ENCODE results near the gene FBXL17.

Gene FBXL17

GRCh38 chr5:107941036-107941435 is 440.9 kb downstream of the FBXL17 start:
- Histone ChIP-seq H4K20me1 (ENCODE audit: insufficient read depth, low read length) (no peaks in the 10 kb centered on the region), H3K4me3 (ENCODE audit: low read length) (no peak overlapping the region), H3K27me3 (ENCODE audit: low read depth, low read length) (no peaks in the 10 kb centered on the region), H3K27ac (ENCODE audit: low read length) (no peak overlapping the region), H3K36me3 (replicated peaks; ENCODE audit: low read depth, low read length) (no peaks in the 10 kb centered on the region), H3K9ac (ENCODE audit: low read length) (no peak overlapping the region), H3K4me1 (ENCODE audit: low read length) (no peaks in the 10 kb centered on the region), H3K79me2 (ENCODE audit: low read length) (no peaks in the 10 kb centered on the region), H3K9me3 (ENCODE audit: insufficient read depth, low read length) (no peaks in the 10 kb centered on the region), H2AFZ (ENCODE audit: low read depth, low read length) (no peak overlapping the region), H3K4me2 (ENCODE audit: low read length) (no peak overlapping the region)
- TF ChIP-seq EZH2phosphoT487 (IDR thresholded peaks at IDR 0.05; ENCODE audit: low read depth) (no peak), CTCF (IDR thresholded peaks at IDR 0.05; ENCODE audit: low read depth, low read length) (no peak)

DNA sequence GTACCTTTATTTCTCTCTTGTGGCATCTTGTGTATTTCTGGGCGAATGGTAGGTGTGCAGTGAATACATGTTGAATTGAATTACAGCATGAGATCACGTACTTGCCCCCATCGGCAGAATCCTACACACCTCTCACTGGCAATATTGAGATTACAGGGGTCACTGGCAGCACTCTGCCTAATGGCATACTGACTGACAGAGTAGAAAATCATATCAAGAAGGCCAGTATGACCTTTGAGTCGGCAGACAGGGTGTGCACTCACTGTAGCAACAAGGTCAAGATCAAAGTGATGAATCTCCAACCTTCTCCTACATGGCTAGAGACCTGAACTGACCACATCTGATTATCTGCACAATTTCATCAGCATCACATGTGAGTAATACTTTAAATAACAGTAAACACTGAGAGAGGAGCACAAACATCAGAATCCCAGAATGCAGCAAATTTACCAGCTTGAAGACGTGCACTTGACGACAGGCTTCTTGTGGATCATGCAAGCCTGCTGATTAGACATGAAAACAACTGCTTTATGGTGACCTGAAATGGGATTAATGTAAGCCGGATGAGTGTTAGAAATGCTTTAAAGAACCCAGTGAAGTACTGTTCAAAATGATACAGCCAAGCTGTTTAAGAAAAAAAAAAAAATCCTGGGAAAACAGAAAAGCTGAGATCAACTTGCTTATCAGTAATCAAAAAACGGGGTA is 444.1 kb downstream of the FBXL17 start:
- H3K4me3 ChIP-seq (ENCODE audit: low read length): no peak overlapping the region
- no peaks in the 10 kb centered on the region for H4K20me1 ChIP-seq (ENCODE audit: insufficient read depth, low read length)
- H2AFZ ChIP-seq (ENCODE audit: low read depth, low read length): no peak overlapping the region
- H3K79me2 ChIP-seq (ENCODE audit: low read length): no peaks in the 10 kb centered on the region
- H3K4me2 ChIP-seq (ENCODE audit: low read length): no peak overlapping the region
- no peaks in the 10 kb centered on the region for H3K9me3 ChIP-seq (ENCODE audit: insufficient read depth, low read length)
- TF ChIP-seq EZH2phosphoT487 (IDR thresholded peaks at IDR 0.05; ENCODE audit: low read depth) (no peak), CTCF (IDR thresholded peaks at IDR 0.05; ENCODE audit: low read depth, low read length) (no peak)
- H3K36me3 ChIP-seq (replicated peaks; ENCODE audit: low read depth, low read length): no peaks in the 10 kb centered on the region
- H3K9ac ChIP-seq (ENCODE audit: low read length): no peak overlapping the region
- no peak overlapping the region for H3K27ac ChIP-seq (ENCODE audit: low read length)
- no peaks in the 10 kb centered on the region for H3K4me1 ChIP-seq (ENCODE audit: low read length)
- no peaks in the 10 kb centered on the region for H3K27me3 ChIP-seq (ENCODE audit: low read depth, low read length)

DNA sequence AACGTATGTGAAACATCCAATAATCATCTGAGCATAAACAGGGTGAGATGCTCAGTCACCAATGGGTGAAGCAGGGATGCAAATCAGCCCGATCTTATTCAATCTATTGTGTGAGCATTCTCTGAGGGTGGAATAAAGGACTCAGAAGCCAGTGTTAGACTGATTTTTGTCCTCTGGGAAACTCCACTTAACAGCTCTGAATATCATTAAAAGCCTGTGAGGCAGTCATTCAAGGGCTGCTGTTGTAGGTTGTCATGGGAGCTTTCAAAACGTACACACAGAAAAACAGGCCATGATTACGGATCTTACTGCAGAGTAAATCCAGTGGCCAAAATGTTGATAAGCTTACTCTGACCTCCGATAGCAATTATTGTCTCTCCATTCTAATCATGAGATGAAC is 444.7 kb downstream of the FBXL17 start:
- H4K20me1 ChIP-seq (ENCODE audit: insufficient read depth, low read length): no peaks in the 10 kb centered on the region
- no peak overlapping the region for H2AFZ ChIP-seq (ENCODE audit: low read depth, low read length)
- no peaks in the 10 kb centered on the region for H3K9me3 ChIP-seq (ENCODE audit: insufficient read depth, low read length)
- H3K4me3 ChIP-seq (ENCODE audit: low read length): no peak overlapping the region
- H3K4me2 ChIP-seq (ENCODE audit: low read length): no peak overlapping the region
- TF ChIP-seq CTCF (IDR thresholded peaks at IDR 0.05; ENCODE audit: low read depth, low read length) (no peak), EZH2phosphoT487 (IDR thresholded peaks at IDR 0.05; ENCODE audit: low read depth) (no peak)
- H3K27ac ChIP-seq (ENCODE audit: low read length): no peak overlapping the region
- no peaks in the 10 kb centered on the region for H3K36me3 ChIP-seq (replicated peaks; ENCODE audit: low read depth, low read length)
- H3K4me1 ChIP-seq (ENCODE audit: low read length): no peaks in the 10 kb centered on the region
- no peak overlapping the region for H3K9ac ChIP-seq (ENCODE audit: low read length)
- H3K79me2 ChIP-seq (ENCODE audit: low read length): no peaks in the 10 kb centered on the region
- no peaks in the 10 kb centered on the region for H3K27me3 ChIP-seq (ENCODE audit: low read depth, low read length)

DNA sequence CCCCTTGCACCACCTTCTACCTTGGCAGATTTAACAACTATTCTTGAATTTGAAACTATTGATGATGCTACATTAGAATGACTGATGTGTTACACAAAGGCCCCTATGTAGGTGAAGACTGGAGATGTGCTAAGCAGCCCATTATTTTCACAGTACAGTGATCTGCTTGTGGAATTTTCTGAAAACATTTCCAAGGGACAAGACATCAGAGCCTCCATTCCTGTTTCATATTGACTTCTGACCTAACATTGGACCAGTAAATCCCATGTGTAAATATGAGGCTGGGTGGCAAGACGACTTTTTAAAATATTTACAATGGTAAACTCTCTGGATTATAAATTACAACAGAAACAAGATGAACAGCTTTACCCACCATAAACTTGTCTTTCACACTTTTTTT is 445.4 kb downstream of the FBXL17 start:
- Histone ChIP-seq H3K4me2 (ENCODE audit: low read length) (no peak overlapping the region), H3K9ac (ENCODE audit: low read length) (no peak overlapping the region), H4K20me1 (ENCODE audit: insufficient read depth, low read length) (no peaks in the 10 kb centered on the region), H3K4me3 (ENCODE audit: low read length) (no peak overlapping the region), H3K9me3 (ENCODE audit: insufficient read depth, low read length) (no peaks in the 10 kb centered on the region), H3K27me3 (ENCODE audit: low read depth, low read length) (no peaks in the 10 kb centered on the region), H3K4me1 (ENCODE audit: low read length) (no peaks in the 10 kb centered on the region), H3K36me3 (replicated peaks; ENCODE audit: low read depth, low read length) (no peaks in the 10 kb centered on the region), H2AFZ (ENCODE audit: low read depth, low read length) (no peak overlapping the region), H3K27ac (ENCODE audit: low read length) (no peak overlapping the region), H3K79me2 (ENCODE audit: low read length) (no peaks in the 10 kb centered on the region)
- TF ChIP-seq EZH2phosphoT487 (IDR thresholded peaks at IDR 0.05; ENCODE audit: low read depth) (no peak), CTCF (IDR thresholded peaks at IDR 0.05; ENCODE audit: low read depth, low read length) (no peak)

Measured in OCI-LY3 (cell line).